Measurements from ENCODE around the gene COL15A1.

DNA sequence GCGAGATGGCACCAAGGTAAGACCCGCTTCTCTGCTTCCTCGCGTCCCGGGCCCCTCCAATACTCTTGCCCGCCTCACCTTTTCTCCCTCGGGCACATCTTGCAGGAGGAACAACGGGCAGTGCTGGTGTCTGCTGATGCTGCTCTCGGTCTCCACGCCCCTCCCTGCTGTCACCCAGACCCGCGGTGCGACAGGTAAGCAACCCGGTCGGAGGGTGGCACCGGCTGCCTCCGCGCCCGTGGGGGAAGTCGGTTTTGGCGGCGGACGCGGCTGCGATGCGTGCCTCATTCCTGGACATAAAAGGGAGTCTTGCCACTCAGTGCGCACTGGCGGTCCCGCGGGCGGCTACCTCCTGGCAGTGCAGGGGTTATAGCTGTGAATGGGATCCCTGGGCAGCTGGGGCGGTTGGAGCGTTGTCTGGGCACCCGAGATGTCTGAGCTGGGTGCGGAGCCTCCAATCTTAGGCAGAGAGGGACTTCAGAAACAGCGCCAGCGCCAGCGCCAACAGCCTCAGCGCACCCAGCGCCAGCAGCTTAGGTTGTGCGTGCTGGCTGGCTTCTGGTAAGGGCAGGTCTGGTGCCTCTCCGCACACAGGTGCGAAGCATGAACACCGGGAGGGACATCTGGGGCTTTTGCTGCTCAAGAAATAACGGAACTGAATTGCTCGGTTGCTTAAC is 488 bp downstream of the COL15A1 start:
- TF ChIP-seq, protein P1, sequence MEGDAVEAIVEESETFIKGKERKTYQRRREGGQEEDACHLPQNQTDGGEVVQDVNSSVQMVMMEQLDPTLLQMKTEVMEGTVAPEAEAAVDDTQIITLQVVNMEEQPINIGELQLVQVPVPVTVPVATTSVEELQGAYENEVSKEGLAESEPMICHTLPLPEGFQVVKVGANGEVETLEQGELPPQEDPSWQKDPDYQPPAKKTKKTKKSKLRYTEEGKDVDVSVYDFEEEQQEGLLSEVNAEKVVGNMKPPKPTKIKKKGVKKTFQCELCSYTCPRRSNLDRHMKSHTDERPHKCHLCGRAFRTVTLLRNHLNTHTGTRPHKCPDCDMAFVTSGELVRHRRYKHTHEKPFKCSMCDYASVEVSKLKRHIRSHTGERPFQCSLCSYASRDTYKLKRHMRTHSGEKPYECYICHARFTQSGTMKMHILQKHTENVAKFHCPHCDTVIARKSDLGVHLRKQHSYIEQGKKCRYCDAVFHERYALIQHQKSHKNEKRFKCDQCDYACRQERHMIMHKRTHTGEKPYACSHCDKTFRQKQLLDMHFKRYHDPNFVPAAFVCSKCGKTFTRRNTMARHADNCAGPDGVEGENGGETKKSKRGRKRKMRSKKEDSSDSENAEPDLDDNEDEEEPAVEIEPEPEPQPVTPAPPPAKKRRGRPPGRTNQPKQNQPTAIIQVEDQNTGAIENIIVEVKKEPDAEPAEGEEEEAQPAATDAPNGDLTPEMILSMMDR (IDR thresholded peaks at IDR 0.05) = no peak
- TF ChIP-seq POLR2A (IDR thresholded peaks at IDR 0.05) = no peak
